GM19238 (cell line): ENCODE measurements around the gene VPS13A.
"Not testable (repeated sequence)": the region's sequence is repeated elsewhere in the genome, so short reads cannot be mapped to it uniquely, and the experiment has no call there.

ENCODE experiments used
- DNase-seq: peaks from one replicate; pipeline ENCODE4 v3.0.0; 2011; ENCODE audit warnings: low spot score; ENCODE audit not compliant: insufficient read length

VPS13A gene

DNA sequence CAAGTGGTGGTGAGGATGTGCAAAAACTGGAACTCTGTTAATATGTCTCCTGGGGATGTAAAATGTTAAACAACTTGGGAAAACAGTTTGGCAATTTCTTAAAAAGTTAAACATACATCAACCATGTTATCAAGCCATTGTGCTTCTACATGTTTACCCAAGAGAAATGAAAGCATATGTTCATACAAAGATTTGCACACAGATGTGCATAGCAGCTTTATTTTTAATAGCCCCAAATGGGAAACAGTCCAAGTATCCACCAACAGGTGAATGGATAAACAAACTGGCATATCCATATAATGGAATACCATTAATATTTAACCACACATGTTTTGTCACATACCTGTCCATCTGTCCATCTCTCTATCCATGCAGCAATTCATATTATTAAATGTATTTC lies 6.2 kb downstream of the VPS13A start:
- DNase-seq: no peak

DNA sequence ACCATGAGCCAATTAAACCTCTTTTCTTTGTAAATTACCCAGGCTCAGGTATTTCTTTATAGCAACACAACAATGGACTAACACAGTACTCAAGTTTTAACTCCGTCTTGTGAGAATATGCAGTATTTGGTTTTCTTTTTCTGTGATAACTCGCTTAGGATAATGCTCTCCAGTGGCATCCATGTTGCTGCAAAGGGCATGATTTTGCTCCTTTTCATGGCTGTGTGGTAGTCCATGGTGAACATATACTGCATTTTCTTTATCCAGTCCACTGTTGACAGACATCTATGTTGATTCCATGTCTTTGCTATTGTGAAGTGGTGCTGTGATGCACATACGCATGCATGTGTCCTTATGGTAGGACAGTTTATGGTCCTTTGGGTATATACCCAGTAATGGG lies 10.9 kb downstream of the VPS13A start:
- no peak for DNase-seq

GRCh38 chr9:77194423-77194822 lies 17.1 kb downstream of the VPS13A start:
- no peak for DNase-seq

- no peak for DNase-seq
Measured at GRCh38 chr9:77210116-77210515, 32.8 kb downstream of the VPS13A start.

- no peak for DNase-seq
Measured at GRCh38 chr9:77211561-77211960, 34.2 kb downstream of the VPS13A start.

DNA sequence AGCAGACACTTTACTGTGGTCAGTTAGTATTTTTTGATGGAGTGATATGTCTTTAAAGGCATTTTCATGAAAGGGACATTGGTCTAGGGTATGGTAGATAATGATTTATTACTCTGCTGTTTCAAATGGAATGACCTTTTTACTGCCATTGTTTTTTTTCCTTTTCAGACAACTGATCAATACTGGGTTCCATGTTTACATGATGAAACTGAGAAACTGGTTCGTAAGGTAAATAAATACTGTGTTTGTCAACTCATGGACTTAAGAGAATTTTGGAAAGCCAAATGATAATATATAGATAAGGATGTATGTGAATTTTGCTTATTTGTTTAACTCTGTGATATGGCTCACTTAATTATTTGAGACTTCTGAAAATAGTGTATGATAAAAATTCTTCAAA lies 35.5 kb downstream of the VPS13A start:
- no peak for DNase-seq

GRCh38 chr9:77215874-77216273 lies 38.5 kb downstream of the VPS13A start:
- no peak for DNase-seq

DNA sequence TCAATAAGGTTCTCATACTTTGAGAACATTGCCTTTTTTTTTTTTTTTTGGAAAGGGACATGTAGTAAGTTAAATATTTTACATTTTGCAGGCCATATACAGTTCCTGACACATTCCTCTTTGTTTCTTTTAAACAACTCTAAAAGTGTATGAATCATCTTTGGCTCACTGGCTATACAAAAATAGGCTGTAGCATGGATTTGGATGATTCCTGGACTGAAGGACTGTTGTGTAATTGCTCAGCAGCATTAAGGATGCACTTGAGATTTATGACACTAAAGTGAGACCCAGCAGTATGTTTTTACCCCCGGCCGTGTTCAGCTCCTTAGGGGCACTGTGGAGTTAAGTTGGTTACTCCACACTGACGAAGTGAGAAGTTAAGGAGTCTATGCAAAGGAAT lies 41.3 kb downstream of the VPS13A start:
- DNase-seq: no peak

DNA sequence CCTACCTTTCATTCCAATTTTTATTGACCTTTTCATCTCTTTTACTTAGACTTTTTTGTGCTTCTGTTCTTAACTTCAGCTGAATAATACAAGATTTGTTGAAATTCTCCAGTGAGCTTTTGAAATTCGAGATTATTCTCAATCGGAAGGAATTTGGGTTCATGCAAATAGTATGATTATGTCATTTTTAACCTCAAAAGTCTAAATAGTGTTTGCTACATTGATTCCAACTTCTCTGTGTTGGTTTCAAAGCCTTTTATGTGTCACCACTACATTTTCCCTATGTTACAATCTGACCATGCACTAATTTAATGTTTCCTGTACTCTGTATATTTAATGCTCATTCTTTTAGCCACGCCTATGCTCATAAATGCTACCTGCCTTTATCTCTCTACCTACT lies 44.1 kb downstream of the VPS13A start:
- DNase-seq: no peak

GRCh38 chr9:77224746-77225312 lies 47.5 kb downstream of the VPS13A start:
- no peak for DNase-seq

GRCh38 chr9:77236693-77237092 lies 59.4 kb downstream of the VPS13A start:
- no peak for DNase-seq

DNA sequence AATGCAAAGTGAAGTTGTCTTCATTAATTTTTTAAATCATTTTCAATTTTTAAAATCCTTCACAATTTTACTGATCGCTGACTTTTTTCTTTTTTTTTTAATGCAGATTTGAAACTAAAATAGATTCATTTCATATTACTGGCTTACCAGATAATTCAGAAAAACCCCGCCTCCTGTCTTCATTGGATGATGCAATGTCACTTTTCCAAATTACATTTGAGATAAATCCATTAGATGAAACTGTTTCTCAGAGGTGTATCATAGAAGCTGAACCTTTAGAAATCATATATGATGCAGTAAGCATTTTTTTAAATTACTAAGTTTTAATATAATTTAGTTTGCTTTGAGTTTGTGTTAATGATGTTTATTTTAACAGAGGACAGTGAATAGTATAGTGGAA lies 60.6 kb downstream of the VPS13A start:
- no peak for DNase-seq

DNA sequence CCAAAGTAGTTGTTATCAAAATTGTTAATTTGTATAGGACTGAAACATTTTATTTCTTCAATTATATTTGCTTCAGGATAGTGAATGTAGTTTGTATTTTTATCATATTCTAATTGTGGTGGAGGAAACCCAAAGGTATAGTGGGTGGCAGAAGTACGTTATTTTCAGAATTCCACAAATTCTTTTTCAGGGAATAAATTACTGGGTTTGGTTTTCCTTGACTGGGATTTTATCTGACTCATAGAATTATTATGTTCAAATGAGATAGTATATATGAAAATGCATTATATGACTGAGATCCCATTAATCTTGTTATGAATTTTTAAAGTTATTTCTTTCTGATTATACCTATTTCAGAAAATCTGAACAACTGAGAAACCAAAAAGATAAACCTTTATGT lies 73.7 kb downstream of the VPS13A start:
- DNase-seq: no peak

GRCh38 chr9:77257275-77257674 lies 79.9 kb downstream of the VPS13A start:
- no peak for DNase-seq

DNA sequence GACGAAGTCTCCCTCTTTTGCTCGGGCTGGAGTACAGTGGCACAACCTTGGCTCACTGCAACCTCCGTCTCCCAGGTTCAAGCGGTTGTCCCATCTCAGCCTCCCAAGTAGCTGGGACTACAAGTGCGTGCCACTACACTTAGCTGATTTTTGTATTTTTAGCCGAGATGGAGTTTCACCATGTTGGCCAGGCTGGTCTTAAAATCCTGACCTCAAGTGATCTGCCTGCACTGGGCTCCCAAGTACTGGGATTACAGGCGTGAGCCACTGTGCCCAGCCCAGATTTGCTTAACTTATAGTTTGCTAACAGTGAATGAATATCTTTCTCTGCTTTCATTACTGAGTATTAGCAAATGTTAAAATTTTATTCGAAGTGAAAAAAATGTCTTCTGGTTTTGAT lies 84.3 kb downstream of the VPS13A start:
- DNase-seq: no peak

- DNase-seq: not testable (repeated sequence)
Measured at GRCh38 chr9:77267762-77268161, 90.4 kb downstream of the VPS13A start.

- DNase-seq: no peak
Measured at GRCh38 chr9:77271023-77271690, 93.8 kb downstream of the VPS13A start.

- no peak for DNase-seq
Measured at GRCh38 chr9:77276799-77277198, 99.5 kb downstream of the VPS13A start.

DNA sequence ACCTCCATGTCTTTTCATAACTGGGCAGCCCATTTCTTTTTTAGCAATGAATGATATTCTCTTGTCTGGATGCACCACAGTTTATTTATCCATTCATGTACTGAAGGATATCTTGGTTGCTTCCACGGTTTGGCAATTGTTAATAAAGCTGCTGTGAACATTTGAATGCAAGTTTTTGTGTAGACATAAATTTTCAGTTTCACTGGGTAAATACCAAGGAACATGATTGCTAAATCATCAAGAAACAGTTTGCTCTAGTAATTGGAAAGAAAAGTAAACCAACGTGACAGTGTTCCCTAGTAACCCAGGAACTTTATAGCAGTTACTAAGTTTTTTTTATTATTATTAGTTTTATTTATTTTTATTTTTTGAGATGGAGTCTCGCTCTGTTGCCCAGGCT lies 100.4 kb downstream of the VPS13A start:
- DNase-seq: no peak

DNA sequence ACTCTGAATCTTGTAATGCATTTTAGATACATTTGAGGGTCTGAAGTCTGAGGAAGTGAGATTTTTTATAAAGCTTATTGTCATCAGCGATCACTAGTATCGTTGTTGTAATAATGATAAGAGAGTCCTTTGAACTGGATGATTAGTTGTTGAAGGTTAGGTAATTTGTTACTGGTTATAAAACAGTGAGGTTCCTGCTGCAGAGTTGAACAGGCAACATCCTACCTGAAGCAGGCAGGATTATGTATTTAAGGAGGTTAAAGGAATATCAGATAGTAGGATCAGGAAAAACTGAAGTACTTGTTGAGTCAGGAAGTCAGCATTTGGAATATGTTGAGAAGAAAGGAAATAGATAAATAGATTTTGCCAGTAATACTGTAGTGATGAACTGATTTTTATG lies 106.7 kb downstream of the VPS13A start:
- no peak for DNase-seq

DNA sequence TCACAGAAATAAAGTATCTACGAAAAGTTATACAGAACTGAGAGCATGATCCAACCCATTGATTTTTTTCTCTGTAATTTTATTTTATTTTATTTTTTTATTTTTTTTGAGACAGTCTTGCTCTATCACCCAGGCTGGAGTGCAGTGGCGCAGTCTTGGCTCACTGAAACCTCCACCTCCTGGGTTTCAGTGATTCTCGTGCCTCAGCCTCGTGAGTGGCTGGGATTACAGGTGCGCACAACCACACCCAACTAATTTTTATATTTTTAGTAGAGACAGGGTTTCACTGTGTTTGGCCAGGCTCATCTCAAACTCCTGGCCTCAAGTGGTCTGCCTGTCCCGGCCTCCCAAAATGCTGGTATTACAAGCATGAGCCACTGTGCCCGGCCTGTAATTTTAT lies 107.3 kb downstream of the VPS13A start:
- DNase-seq: no peak

DNA sequence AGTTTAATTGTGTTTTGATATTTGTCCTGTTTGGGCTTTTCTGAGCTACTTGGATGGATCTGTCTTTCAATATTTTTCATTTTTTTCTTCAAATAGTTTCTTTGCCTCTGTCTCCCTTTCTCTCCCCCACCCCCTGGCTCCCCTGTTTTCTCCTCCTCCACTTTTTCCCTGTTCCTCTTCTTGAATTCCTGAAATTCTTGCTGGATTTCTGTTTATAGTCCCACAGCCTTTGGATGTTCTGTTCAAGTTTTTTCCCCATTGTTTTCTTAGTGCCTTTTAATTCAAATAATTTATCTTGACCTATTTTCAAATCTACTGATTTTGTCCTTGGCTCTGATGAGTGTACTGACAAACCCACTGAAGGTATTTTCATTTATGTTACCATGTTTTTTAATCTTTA lies 113.0 kb downstream of the VPS13A start:
- DNase-seq: no peak

- DNase-seq: no peak
Measured at GRCh38 chr9:77291714-77292113, 114.4 kb downstream of the VPS13A start.

GRCh38 chr9:77293949-77294348 lies 116.6 kb downstream of the VPS13A start:
- no peak for DNase-seq
